HEK293T (cell line): ENCODE results near the gene CELSR1.

Experiments
- ELF4 ChIP-seq: fragments of 450-650 bp; IDR thresholded peaks from 2 replicates; pipeline ENCODE4 v1.6.1; 2017; ENCODE audit warnings: antibody characterized with exemption
- L3MBTL2 ChIP-seq: fragments of 450-650 bp; conservative IDR thresholded peaks from 2 replicates; pipeline ENCODE4 v1.6.1; 2016; ENCODE audit warnings: mild to moderate bottlenecking
- PKNOX1 ChIP-seq: fragments of 450-650 bp; IDR thresholded peaks from 2 replicates; pipeline ENCODE4 v1.6.1; 2016
- TARDBP ChIP-seq: fragments of 450-650 bp; IDR thresholded peaks from 2 replicates; pipeline ENCODE4 v1.6.1; 2016
- ZNF384 ChIP-seq: fragments of 450-650 bp; IDR thresholded peaks from 2 replicates; pipeline ENCODE4 v1.6.1; 2016

GRCh38 chr22:46456818-46457163 is 80.6 kb downstream of the CELSR1 start:
- TF ChIP-seq L3MBTL2 (no peak), PKNOX1 (no peak), TARDBP (no peak), ZNF384 (no peak), ELF4 (no peak)
